ENCODE results near the gene HNMT. TPM values are rescaled to one million over a fixed set of nuclear protein-coding genes. Genes with fewer than 3 reads are reported as not detected.

The HNMT gene
- 20.8 and 45.4 TPM in 2 replicates for total RNA-seq

GRCh38 chr2:137964066-137964858 lies at the start of gene HNMT:
TSS of gene HNMT (plus strand) at chr2:137964473. CDS start at chr2:137964492, 19 bp downstream.

